Neuron (in vitro differentiated cells): Measurements from ENCODE around the gene BHMT2.

ENCODE experiments used
- H2AFZ ChIP-seq: one replicate; pipeline ENCODE4 v1.6.1; 2013; ENCODE audit warnings: low read depth, mild to moderate bottlenecking, inconsistent platforms, low read length, moderate library complexity
- H3K27me3 ChIP-seq: one replicate; pipeline ENCODE4 v1.6.1; 2013; ENCODE audit warnings: low read length; ENCODE audit not compliant: insufficient read depth
- H3K36me3 ChIP-seq: one replicate; pipeline ENCODE4 v1.6.1; 2013; ENCODE audit warnings: low read length; ENCODE audit not compliant: insufficient read depth
- H3K4me1 ChIP-seq: one replicate; pipeline ENCODE4 v1.6.1; 2013; ENCODE audit warnings: low read length; ENCODE audit not compliant: insufficient read depth
- H3K4me3 ChIP-seq: 2 replicates; pipeline ENCODE4 v1.5.1; 2013; ENCODE audit warnings: mild to moderate bottlenecking, low read length, moderate library complexity
- H3K9me3 ChIP-seq: one replicate; pipeline ENCODE4 v1.6.1; 2013; ENCODE audit warnings: low read length

Gene BHMT2

DNA sequence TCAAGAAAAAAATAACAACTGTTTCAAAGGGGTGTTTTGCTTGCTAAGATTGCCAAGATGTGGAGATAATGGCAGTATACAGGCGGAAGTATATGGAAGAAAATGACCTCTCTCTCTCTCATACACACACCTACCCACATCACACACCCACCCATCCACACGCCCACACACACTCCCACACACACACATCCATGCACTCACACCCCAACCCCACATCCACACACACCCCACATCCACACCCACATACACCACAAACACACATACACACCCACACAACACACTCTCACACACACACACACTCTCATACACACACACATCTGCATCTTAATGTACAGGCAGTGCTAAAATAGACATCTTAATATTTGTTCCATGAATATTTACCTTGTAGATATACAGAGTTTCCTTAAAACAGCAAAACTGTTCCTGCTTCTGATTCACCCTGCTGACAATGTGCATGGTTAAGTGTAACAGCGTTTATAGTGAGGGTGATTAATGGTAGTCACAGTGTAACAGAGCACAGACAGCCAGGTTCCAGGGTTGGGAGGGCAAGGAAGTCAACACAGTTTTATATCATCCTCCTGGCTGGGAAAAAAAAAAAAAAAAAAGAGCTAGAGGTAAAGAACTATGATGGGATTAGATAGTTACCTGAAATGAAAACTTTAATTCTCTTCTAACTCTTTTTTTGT, 8.3 kb downstream of the BHMT2 start:
- peaks cover 3% of the 10 kb centered on the region for H3K9me3 ChIP-seq
- no peaks in the 10 kb centered on the region for H3K27me3 ChIP-seq
- peaks cover 3% of the 10 kb centered on the region for H3K4me1 ChIP-seq
- no peak overlapping the region for H3K4me3 ChIP-seq
- no peak overlapping the region for H2AFZ ChIP-seq
- H3K36me3 ChIP-seq: no peaks in the 10 kb centered on the region

DNA sequence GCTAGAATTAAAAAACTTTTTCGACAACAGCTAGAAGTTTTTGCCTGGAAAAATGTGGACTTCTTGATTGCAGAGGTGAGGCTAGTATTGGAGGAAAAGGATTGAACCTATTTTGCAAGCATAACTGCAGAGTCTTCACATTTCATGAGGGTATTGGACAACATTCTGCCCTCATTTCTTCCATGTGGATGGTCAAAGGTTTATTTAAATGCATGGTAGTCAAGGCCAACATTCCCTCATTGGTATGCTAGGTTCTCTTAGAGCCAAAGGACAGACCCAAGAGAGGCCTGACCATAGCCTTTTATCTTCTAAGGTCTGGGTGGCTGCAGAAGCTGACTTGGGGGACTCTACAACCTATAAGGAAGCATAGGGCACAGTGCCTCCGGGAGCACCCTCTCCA, 11.2 kb downstream of the BHMT2 start:
- no peaks in the 10 kb centered on the region for H3K9me3 ChIP-seq
- no peaks in the 10 kb centered on the region for H3K36me3 ChIP-seq
- H3K27me3 ChIP-seq: peaks cover under 1% of the 10 kb centered on the region
- peaks cover 3% of the 10 kb centered on the region for H3K4me1 ChIP-seq
- no peak overlapping the region for H2AFZ ChIP-seq
- no peak overlapping the region for H3K4me3 ChIP-seq

DNA sequence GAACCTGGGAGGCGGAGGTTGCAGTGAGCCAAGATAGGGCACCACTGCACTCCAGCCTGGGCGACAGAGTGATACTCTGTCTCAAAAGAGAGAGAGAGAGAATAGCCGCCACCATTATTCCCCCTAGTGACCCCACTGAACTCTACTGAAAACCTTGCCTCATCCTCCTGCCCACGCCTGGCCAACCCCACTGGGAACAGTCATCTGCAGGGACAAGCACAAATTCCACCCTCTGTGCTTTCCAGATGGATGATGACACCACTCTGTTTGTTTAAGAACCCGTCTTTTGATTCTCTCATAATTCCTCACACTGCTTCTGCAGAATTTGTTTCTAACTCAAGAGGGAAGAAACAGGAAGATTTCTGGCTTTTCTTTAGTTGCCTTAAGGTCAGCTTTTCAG, 12.2 kb downstream of the BHMT2 start:
- no peaks in the 10 kb centered on the region for H3K9me3 ChIP-seq
- H3K4me3 ChIP-seq: no peak overlapping the region
- H3K36me3 ChIP-seq: no peaks in the 10 kb centered on the region
- peaks cover 3% of the 10 kb centered on the region for H3K4me1 ChIP-seq
- H2AFZ ChIP-seq: no peak overlapping the region
- H3K27me3 ChIP-seq: peaks cover 2% of the 10 kb centered on the region

DNA sequence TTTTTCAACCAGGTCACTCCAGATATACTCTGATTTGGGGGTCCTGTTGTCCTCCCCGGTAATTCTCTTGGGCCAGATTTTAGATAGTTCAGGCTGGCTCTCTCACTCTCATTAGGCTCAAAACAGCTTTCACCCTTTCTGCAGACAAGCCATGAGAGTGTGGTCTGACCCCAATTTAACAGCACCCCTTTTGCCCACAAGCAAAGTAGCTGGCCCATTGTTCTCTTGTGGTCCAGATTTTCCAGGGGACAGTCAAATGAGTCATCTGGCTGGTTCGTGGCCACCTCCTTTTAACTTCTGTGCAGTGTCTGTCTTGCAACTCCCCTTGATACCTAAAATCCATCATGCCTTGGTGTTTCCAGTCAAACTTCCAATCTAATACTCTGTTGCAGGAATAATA, 16.5 kb downstream of the BHMT2 start:
- H3K4me3 ChIP-seq: no peak overlapping the region
- H3K9me3 ChIP-seq: no peaks in the 10 kb centered on the region
- peaks cover 2% of the 10 kb centered on the region for H3K27me3 ChIP-seq
- H3K36me3 ChIP-seq: no peaks in the 10 kb centered on the region
- peaks cover 3% of the 10 kb centered on the region for H3K4me1 ChIP-seq
- no peak overlapping the region for H2AFZ ChIP-seq

DNA sequence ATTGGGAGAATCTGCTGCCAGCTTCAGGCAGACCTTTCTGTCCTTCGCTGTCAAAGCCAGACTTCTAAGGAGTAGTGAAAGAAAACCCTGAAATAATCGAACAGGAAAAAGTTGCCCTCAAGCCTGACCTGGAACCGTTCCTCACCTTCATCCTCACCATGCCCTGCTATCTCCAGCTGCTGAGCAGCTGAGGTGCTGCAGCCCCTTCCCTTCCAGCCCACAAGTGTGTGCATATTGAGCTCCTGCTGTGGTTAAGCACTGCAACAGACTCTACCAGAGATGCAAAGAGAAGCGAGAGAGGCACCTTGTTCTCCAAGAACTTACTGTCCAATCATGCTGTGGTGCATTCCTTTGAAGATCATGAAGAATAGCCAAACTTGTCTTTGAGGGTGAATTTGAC, 18.9 kb downstream of the BHMT2 start:
- Histone ChIP-seq H3K36me3 (no peaks in the 10 kb centered on the region), H3K4me3 (no peak overlapping the region), H3K27me3 (peaks cover 2% of the 10 kb centered on the region), H2AFZ (no peak overlapping the region), H3K4me1 (no peaks in the 10 kb centered on the region), H3K9me3 (no peaks in the 10 kb centered on the region)

DNA sequence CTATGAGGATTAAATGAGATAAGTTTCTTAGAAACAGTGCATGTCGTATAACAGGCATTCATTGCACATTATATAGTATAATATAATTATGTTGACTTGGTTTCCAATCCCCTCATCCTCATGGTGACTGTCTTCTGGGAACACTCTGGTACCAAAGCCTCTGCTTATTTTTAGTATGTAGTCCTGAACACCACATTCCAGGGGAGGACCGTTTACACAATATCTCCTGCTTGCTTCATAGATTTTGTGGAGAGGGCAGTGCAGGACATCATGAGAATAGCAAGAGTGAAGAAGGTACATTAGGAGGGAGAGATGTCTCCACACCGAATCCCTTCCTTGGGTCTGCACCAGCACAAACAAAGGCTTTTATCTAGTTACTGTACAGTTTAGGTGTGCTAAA, 21.5 kb downstream of the BHMT2 start:
- no peaks in the 10 kb centered on the region for H3K9me3 ChIP-seq
- peaks cover 7% of the 10 kb centered on the region for H3K4me1 ChIP-seq
- H3K36me3 ChIP-seq: no peaks in the 10 kb centered on the region
- no peaks in the 10 kb centered on the region for H3K27me3 ChIP-seq
- H2AFZ ChIP-seq: no peak overlapping the region
- H3K4me3 ChIP-seq: no peak overlapping the region

DNA sequence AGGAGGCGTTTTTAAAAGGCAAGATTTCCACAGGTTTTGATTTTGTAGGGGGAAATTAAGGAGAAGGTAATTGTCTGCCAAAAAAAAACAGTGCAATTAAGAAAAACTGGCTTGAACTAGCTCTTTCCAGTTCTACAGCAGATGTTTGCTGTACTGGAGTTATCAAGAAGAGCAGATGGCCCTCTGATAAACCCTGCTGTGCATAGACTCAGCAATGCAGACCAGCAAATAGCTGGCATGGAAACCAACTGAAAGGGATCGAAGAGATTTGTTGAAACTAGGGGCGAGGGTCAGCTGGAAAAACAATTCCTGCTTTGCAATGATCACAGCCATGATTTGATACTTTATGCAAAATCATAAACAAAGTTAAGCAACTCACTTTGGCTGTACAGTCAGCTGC, 24.2 kb downstream of the BHMT2 start:
- H2AFZ ChIP-seq: peak overlapping the region; percentile 57
- H3K27me3 ChIP-seq: no peaks in the 10 kb centered on the region
- no peaks in the 10 kb centered on the region for H3K9me3 ChIP-seq
- peaks cover 7% of the 10 kb centered on the region for H3K4me1 ChIP-seq
- H3K36me3 ChIP-seq: no peaks in the 10 kb centered on the region
- H3K4me3 ChIP-seq: no peak overlapping the region

DNA sequence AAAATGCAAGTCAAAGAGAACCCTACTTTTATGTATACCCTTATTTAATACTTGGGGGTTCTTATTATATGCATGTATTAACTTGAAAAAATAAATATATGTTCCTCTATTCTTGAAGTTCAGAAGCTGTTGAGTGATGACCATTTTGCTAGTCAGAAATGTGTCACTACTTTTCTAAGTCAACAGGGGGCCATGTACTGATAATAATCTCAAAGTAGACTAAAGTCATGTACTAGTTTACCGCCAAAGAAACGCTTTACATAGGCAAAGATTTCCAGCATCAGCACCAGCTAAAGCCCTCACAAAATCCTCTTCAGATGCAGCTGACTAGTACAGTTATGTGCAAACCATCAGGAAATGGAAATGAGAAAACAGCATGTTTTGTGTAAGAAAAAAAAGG, 36.3 kb downstream of the BHMT2 start:
- H2AFZ ChIP-seq: no peak overlapping the region
- no peaks in the 10 kb centered on the region for H3K9me3 ChIP-seq
- H3K4me1 ChIP-seq: no peaks in the 10 kb centered on the region
- H3K36me3 ChIP-seq: no peaks in the 10 kb centered on the region
- H3K27me3 ChIP-seq: peaks cover 16% of the 10 kb centered on the region
- no peak overlapping the region for H3K4me3 ChIP-seq

DNA sequence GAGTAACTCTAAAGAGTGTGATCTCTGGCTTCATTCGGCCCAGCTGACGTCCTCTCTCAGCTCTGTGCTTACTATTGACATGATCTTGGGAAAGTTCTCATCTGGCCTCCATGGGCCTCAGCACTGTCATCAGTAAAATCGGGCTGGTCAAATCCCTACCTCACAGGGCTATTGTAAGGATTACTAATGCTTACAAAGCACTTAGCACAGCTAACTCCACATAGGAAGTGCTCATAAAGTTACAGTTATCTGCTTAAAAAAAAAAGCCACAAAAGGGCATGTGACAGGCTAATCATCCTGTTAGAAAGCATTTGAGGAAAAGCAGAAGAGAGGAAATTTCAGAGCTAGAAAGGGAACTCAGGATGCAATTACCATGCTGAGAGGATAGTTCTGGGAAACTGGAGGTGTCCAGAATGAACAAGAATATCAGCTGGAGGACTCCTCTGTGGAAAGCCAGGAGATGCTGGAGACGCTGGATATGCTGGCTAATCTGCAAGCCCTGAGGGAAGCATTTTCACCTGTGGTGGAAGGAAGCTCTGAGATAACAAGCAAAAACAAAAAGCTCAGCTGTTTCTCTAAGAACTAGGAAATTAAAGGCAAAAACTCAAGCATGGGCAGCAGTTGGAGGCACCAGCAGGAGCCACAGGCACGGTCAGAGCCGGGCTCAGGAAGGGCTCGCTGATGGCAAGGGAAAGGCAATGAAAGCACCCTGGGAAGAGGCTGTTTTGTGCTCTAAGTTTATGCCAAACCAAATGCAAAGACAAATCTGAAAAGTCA, 37.6 kb downstream of the BHMT2 start:
- Histone ChIP-seq H3K36me3 (no peaks in the 10 kb centered on the region), H3K4me1 (peaks cover 2% of the 10 kb centered on the region), H2AFZ (no peak overlapping the region), H3K4me3 (no peak overlapping the region), H3K27me3 (peaks cover 30% of the 10 kb centered on the region), H3K9me3 (peaks cover 10% of the 10 kb centered on the region)

DNA sequence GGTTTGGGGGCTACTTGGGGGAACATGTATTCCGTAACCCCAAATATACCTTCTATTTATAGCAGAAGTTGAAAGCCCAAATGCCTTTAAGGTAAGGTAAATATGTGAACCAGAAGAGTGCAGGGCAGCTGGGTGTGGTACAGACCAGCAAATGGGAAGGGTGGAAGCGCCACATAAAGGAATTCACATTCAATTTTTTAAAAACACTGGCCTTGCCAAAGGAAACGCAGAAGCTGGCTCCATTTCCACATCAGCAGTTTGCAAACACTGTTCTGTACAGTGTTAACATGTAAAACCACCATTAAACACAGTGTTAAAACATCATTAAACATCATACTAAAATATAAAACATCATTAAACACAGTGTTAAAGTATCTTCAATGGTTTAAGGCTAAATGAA, 38.5 kb downstream of the BHMT2 start:
- H3K27me3 ChIP-seq: peaks cover 38% of the 10 kb centered on the region
- H3K36me3 ChIP-seq: no peaks in the 10 kb centered on the region
- peaks cover 2% of the 10 kb centered on the region for H3K4me1 ChIP-seq
- no peak overlapping the region for H3K4me3 ChIP-seq
- H2AFZ ChIP-seq: no peak overlapping the region
- peaks cover 10% of the 10 kb centered on the region for H3K9me3 ChIP-seq

DNA sequence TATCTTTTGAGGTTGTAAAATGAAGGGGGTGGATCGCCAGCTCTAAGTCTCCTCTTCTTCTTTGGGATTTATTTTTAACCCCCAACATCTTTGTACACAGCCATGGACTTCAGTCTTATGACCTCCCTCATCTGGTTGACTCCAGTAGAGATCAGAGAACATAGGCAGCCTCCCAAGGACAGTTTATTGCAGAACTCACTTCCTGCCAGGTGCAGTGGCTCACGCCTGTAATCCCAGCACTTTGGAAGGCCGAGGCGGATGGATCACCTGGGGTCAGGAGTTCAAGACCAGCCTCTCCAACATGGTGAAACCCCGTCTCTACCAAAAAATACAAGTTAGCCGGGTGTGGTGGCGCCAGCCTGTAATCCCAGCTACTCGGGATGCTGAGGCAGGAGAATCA, 39.2 kb downstream of the BHMT2 start:
- peaks cover 45% of the 10 kb centered on the region for H3K27me3 ChIP-seq

DNA sequence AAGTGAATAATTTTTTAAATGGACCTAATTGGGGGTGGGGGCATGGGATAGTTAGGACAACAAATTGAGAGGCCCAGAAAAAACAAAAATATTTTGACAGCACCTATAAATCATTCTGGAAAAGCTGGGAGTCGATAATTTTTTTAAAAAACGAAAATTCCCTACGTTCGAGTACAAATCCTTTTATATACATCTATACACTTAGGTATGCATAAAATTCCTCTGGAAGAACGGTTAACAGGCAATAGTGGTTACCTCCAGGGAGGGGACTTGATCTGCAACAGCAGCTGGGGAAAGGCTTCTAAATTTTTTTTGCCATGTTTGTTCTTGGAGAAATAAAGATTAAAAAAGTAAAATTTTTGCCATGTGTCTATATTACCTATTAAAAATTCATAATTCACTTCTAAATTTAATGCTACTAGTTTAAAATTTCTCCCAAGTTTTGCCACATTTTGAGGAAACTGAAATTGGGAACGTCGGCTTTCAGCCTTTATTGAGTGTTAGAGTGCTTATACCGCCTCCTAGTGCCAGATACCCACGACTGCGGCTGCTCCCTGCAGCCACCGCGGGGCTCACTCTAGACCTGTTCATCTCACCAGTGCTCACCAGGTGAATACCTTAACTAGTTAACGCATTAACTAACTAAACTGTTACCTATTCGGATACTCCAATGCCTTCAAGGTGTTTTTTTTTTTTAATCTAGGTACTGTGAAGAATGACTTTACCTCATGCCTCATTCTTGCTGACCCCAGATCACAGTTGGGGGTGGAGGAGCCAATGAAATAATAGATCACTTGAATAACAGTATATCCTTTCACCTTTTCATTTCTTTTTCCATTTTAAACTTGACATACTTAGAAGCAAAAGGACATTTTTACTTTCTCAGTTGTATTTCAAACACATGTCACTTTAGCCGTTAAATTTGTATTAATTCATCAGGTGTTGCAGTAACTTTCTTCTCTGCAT, 40.2 kb downstream of the BHMT2 start:
- Histone ChIP-seq H3K4me1 (peaks cover 2% of the 10 kb centered on the region), H3K4me3 (no peak overlapping the region), H3K36me3 (no peaks in the 10 kb centered on the region), H3K9me3 (peaks cover 10% of the 10 kb centered on the region), H3K27me3 (peaks cover 48% of the 10 kb centered on the region), H2AFZ (no peak overlapping the region)

More for the DNA sequence above, 39.2 kb downstream of the BHMT2 start:
- H3K4me1 ChIP-seq: peaks cover 2% of the 10 kb centered on the region
- H3K9me3 ChIP-seq: peaks cover 10% of the 10 kb centered on the region
- H2AFZ ChIP-seq: no peak overlapping the region
- no peaks in the 10 kb centered on the region for H3K36me3 ChIP-seq
- H3K4me3 ChIP-seq: no peak overlapping the region
